DMS53 treated with DMSO at 0.1 percent for 48 hours (cell line): ENCODE measurements around the gene NSUN6.
"Not testable (repeated sequence)": the region's sequence is repeated elsewhere in the genome, so short reads cannot be mapped to it uniquely, and the experiment has no call there.

Source experiments
- DNase-seq: peaks from one replicate; lab custom pipeline; 2025; ENCODE audit not compliant: unreplicated experiment; lab: John Stamatoyannopoulos, UW

The NSUN6 gene

GRCh38 chr10:18659819-18660535 lies 8.6 kb upstream of the NSUN6 start:
- peak; percentile 72 for DNase-seq

GRCh38 chr10:18659125-18659818 lies 7.9 kb upstream of the NSUN6 start, which contains the start of gene ARL5B:
Gene ARL5B, plus strand, starts transcription at chr10:18659431. Its CDS starts 207 bp downstream, at chr10:18659638.
- peak; percentile 90 for DNase-seq

- no peak for DNase-seq
These were observed 7.1 kb upstream of the NSUN6 start for GRCh38 chr10:18658271-18659124.

GRCh38 chr10:18656724-18657123 lies 5.3 kb upstream of the NSUN6 start:
- DNase-seq: no peak

- DNase-seq: no peak
These were observed 1.7 kb upstream of the NSUN6 start for GRCh38 chr10:18653112-18653511.

GRCh38 chr10:18650404-18650997 lies 886 bp downstream of the NSUN6 start:
- DNase-seq: no peak

- no peak for DNase-seq
These were observed 1.9 kb downstream of the NSUN6 start for GRCh38 chr10:18649364-18649959.

GRCh38 chr10:18647945-18648344 lies 3.4 kb downstream of the NSUN6 start:
- no peak for DNase-seq

- no peak for DNase-seq
These were observed 4.2 kb downstream of the NSUN6 start for GRCh38 chr10:18647151-18647550.

GRCh38 chr10:18639719-18640118 lies 11.7 kb downstream of the NSUN6 start:
- DNase-seq: not testable (repeated sequence)

- DNase-seq: peak; percentile 40
These were observed 14.0 kb downstream of the NSUN6 start for GRCh38 chr10:18637400-18637799.

GRCh38 chr10:18635995-18636394 lies 15.4 kb downstream of the NSUN6 start:
- no peak for DNase-seq

GRCh38 chr10:18632500-18632899 lies 18.9 kb downstream of the NSUN6 start:
- not testable (repeated sequence) for DNase-seq

- DNase-seq: peak; percentile 56
These were observed 23.9 kb downstream of the NSUN6 start for GRCh38 chr10:18627452-18628018.

GRCh38 chr10:18625886-18626285 lies 25.5 kb downstream of the NSUN6 start:
- DNase-seq: no peak

- DNase-seq: not testable (repeated sequence)
These were observed 27.7 kb downstream of the NSUN6 start for GRCh38 chr10:18623671-18624070.

GRCh38 chr10:18620856-18621255 lies 30.5 kb downstream of the NSUN6 start:
- DNase-seq: no peak

- DNase-seq: no peak
These were observed 32.4 kb downstream of the NSUN6 start for GRCh38 chr10:18619016-18619415.

GRCh38 chr10:18616337-18616736 lies 35.0 kb downstream of the NSUN6 start:
- peak; percentile 75 for DNase-seq

GRCh38 chr10:18615618-18616017 lies 35.8 kb downstream of the NSUN6 start:
- DNase-seq: peak; percentile 30
